ENCODE results near the gene PSMA5. TPM values are rescaled to one million over a fixed set of nuclear protein-coding genes. Genes with fewer than 3 reads are reported as not detected.

PSMA5 gene
- total RNA-seq, 2 donors from 2014 or later, result 8.6 to 8.9 TPM

Other genes starting within 250 kb of the PSMA5 start
- gene SARS1, start 212.5 kb downstream of the PSMA5 start, total RNA-seq, result 100 to 1,000 TPM in 1 of 2 donors, 10 to 100 TPM in 1; 65.3 to 123 TPM
- 1 to 10 TPM; 7.3 to 7.5 TPM for gene CELSR2, start 176.9 kb downstream of the PSMA5 start, total RNA-seq
- 1 to 10 TPM in 1 of 2 donors, not detected in 1; 1.8 TPM for gene PSRC1, start 143.3 kb downstream of the PSMA5 start, total RNA-seq
- not detected for gene MYBPHL, start 119.4 kb downstream of the PSMA5 start, total RNA-seq
- 10 to 100 TPM; 23.6 to 24.7 TPM for gene SORT1, start 28.5 kb downstream of the PSMA5 start, total RNA-seq
- gene SYPL2, start 40.1 kb upstream of the PSMA5 start, total RNA-seq, result 1 to 10 TPM; 1.8 to 2.3 TPM
- gene ATXN7L2, start 57.5 kb upstream of the PSMA5 start, total RNA-seq, result 1 to 10 TPM; 2.6 to 5.9 TPM
- gene CYB561D1, start 67.6 kb upstream of the PSMA5 start, total RNA-seq, result 1 to 10 TPM; 6.2 to 6.9 TPM
- gene AMIGO1, start 83.3 kb upstream of the PSMA5 start, total RNA-seq, result 1 to 10 TPM; 2.6 to 8.6 TPM
- gene GPR61, start 113.4 kb upstream of the PSMA5 start, total RNA-seq, result not detected
- gene GNAI3, start 122.2 kb upstream of the PSMA5 start, total RNA-seq, result 1 to 10 TPM; 3.6 to 4.9 TPM
- not detected for gene GNAT2, start 193.2 kb upstream of the PSMA5 start, total RNA-seq
- 100 to 1,000 TPM in 1 of 2 donors, 10 to 100 TPM in 1; 22.1 to 111 TPM for gene AMPD2, start 193.4 kb upstream of the PSMA5 start, total RNA-seq
- 10 to 100 TPM; 24.1 to 37.2 TPM for gene GSTM4, start 229.7 kb upstream of the PSMA5 start, total RNA-seq
- gene GSTM2, start 241.6 kb upstream of the PSMA5 start, total RNA-seq, result 10 to 100 TPM; 51.1 to 60.6 TPM